H1 (cell line): ENCODE data around the gene MAPK14. TPM values are rescaled to one million over a fixed set of nuclear protein-coding genes. Genes with fewer than 3 reads are reported as not detected.

Experiments
- CTCF ChIA-PET: fragments of 300-600 bp; sonication (Branson Sonifier 250); formaldehyde crosslinking; loops from one replicate; lab custom pipeline; 2021; ENCODE audit not compliant: partially characterized antibody; lab: Charles Lee
- POLR2A ChIA-PET: fragments of 300-600 bp; sonication (Branson Sonifier 250); formaldehyde crosslinking; loops from one replicate; lab custom pipeline; 2021; ENCODE audit warnings: inconsistent platforms; ENCODE audit not compliant: partially characterized antibody; lab: Charles Lee
- DNase-seq, 2 experiments: peaks; one replicate each; pipeline versions ENCODE4 v3.0.0 to v3.0.0-alpha.2; 2010 to 2022; ENCODE audit warnings: low spot score in 2 of 2, low read depth in 1 of 2, mixed read lengths in 1 of 2
- FAIRE-seq: peaks from 2 replicates; lab custom pipeline; 2011; peaks lifted over from hg19 to GRCh38; lab: Jason Lieb, UNC
- H2AFZ ChIP-seq: 2 replicates; pipeline ENCODE4 v1.8.1; 2012; ENCODE audit warnings: low read length, inconsistent platforms
- H2AK5ac ChIP-seq: 2 replicates; pipeline ENCODE4 v1.6.1; 2013; ENCODE audit warnings: low read depth, low read length
- H2BK120ac ChIP-seq: replicated peaks from 2 replicates; pipeline ENCODE3; 2013; ENCODE audit warnings: low read depth, low read length, inconsistent platforms
- H2BK12ac ChIP-seq: 2 replicates; pipeline ENCODE4 v1.6.1; 2013; ENCODE audit warnings: low read depth, low read length
- H2BK15ac ChIP-seq: 2 replicates; pipeline ENCODE4 v1.6.1; 2013; ENCODE audit warnings: low read length
- H2BK20ac ChIP-seq: 2 replicates; pipeline ENCODE4 v1.6.1; 2013; ENCODE audit warnings: low read length
- H2BK5ac ChIP-seq: 2 replicates; pipeline ENCODE4 v1.6.1; 2013; ENCODE audit warnings: low read depth, low read length
- H3K14ac ChIP-seq: 2 replicates; pipeline ENCODE4 v1.6.1; 2013; ENCODE audit warnings: inconsistent platforms; ENCODE audit not compliant: insufficient read length
- H3K18ac ChIP-seq: 2 replicates; pipeline ENCODE4 v1.6.1; 2013; ENCODE audit warnings: low read length; ENCODE audit errors: extremely low read depth
- H3K23ac ChIP-seq: 2 replicates; pipeline ENCODE4 v1.6.1; 2013; ENCODE audit warnings: inconsistent platforms; ENCODE audit not compliant: insufficient read length
- H3K23me2 ChIP-seq: 2 replicates; pipeline ENCODE4 v1.6.1; 2013; ENCODE audit warnings: low read depth, low read length
- H3K27ac ChIP-seq: 2 replicates; pipeline ENCODE4 v1.6.1; 2011; ENCODE audit warnings: low read depth, low read length, inconsistent platforms
- H3K27me3 ChIP-seq, 4 experiments: replicated peaks in 1 of 4; 1 replicate in 1 of 4; 2 replicates in 3 of 4; pipeline versions ENCODE4 v1.6.1 to v1.8.1; 2011 to 2013; ENCODE audit warnings: low read length in 3 of 4, mild to moderate bottlenecking in 3 of 4, inconsistent platforms in 2 of 4, mixed read lengths in 2 of 4, moderate library complexity in 1 of 4; ENCODE audit not compliant: control insufficient read depth in 3 of 4, insufficient read depth in 3 of 4; ENCODE audit errors: extremely low read depth in 1 of 4
- H3K36me3 ChIP-seq, 4 experiments: 2 replicates each; pipeline versions ENCODE4 v1.6.1 to v1.8.1; 2011 to 2013; ENCODE audit warnings: mild to moderate bottlenecking in 4 of 4, low read length in 3 of 4, moderate library complexity in 2 of 4, control low read depth in 1 of 4, inconsistent platforms in 1 of 4; ENCODE audit not compliant: insufficient read depth in 4 of 4, control insufficient read depth in 2 of 4
- H3K4ac ChIP-seq: replicated peaks from 2 replicates; pipeline ENCODE3; 2013; ENCODE audit warnings: low read length, low read depth, mixed read lengths, inconsistent platforms; ENCODE audit not compliant: insufficient read length
- H3K4me1 ChIP-seq, 4 experiments: replicated peaks in 1 of 4; 1 replicate in 1 of 4; 2 replicates in 3 of 4; pipeline versions ENCODE4 v1.6.1 to v1.8.1; 2011 to 2013; ENCODE audit warnings: low read length in 3 of 4, inconsistent platforms in 2 of 4, mixed read lengths in 1 of 4; ENCODE audit not compliant: insufficient read depth in 4 of 4, control insufficient read depth in 3 of 4
- H3K4me2 ChIP-seq, 2 experiments: 2 replicates each; pipeline versions ENCODE4 v1.6.1 to v1.8.1; 2011 to 2013; ENCODE audit warnings: low read depth in 2 of 2, low read length in 2 of 2, control low read depth in 1 of 2, inconsistent platforms in 1 of 2, mild to moderate bottlenecking in 1 of 2; ENCODE audit not compliant: insufficient read depth in 1 of 2
- H3K4me3 ChIP-seq, 4 experiments: fragments of 200-600, 300-600 bp in 1 of 4; sonication (generic), shearing (Covaris generic), sonication (Bioruptor Twin) in 1 of 4; 2 replicates each; pipeline versions ENCODE4 v1.5.1 to v1.8.1; 2011 to 2016; ENCODE audit warnings: low read length in 4 of 4, low read depth in 3 of 4, control low read depth in 2 of 4, inconsistent platforms in 2 of 4, mild to moderate bottlenecking in 2 of 4, mixed read lengths in 1 of 4, moderate library complexity in 1 of 4; ENCODE audit not compliant: insufficient read depth in 2 of 4; ENCODE audit errors: extremely low read depth in 1 of 4
- H3K56ac ChIP-seq: replicated peaks from 2 replicates; pipeline ENCODE3; 2013; ENCODE audit warnings: low read depth, mild to moderate bottlenecking, mixed read lengths, low read length, inconsistent platforms; ENCODE audit not compliant: insufficient read length
- H3K79me1 ChIP-seq: 2 replicates; pipeline ENCODE4 v1.6.1; 2013; ENCODE audit warnings: low read depth, low read length, control low read depth
- H3K79me2 ChIP-seq, 2 experiments: 2 replicates each; pipeline versions ENCODE4 v1.6.1 to v1.8.1; 2012 to 2013; ENCODE audit warnings: low read length in 2 of 2, mild to moderate bottlenecking in 2 of 2, inconsistent platforms in 1 of 2; ENCODE audit not compliant: insufficient read depth in 2 of 2, control insufficient read depth in 1 of 2
- H3K9ac ChIP-seq, 4 experiments: replicated peaks in 1 of 4; 1 replicate in 1 of 4; 2 replicates in 3 of 4; pipeline versions ENCODE4 v1.6.1 to v1.8.1; 2011 to 2013; ENCODE audit warnings: low read depth in 3 of 4, low read length in 3 of 4, control low read depth in 2 of 4, mild to moderate bottlenecking in 2 of 4, moderate library complexity in 2 of 4, inconsistent platforms in 1 of 4; ENCODE audit errors: extremely low read depth in 1 of 4
- H3K9me3 ChIP-seq, 2 experiments: 2 replicates each; pipeline versions ENCODE4 v1.6.1 to v1.8.1; 2012 to 2013; ENCODE audit warnings: mild to moderate bottlenecking in 2 of 2, moderate library complexity in 2 of 2, control low read depth in 1 of 2, inconsistent platforms in 1 of 2, low read depth in 1 of 2, low read length in 1 of 2, mixed read lengths in 1 of 2; ENCODE audit not compliant: insufficient read depth in 2 of 2
- H4K20me1 ChIP-seq, 2 experiments: replicated peaks in 1 of 2; 2 replicates each; pipeline versions ENCODE3 to v1.8.1; 2011 to 2013; ENCODE audit warnings: inconsistent platforms in 2 of 2, low read length in 2 of 2, mild to moderate bottlenecking in 1 of 2; ENCODE audit not compliant: insufficient read depth in 2 of 2, control insufficient read depth in 1 of 2
- H4K5ac ChIP-seq: 2 replicates; pipeline ENCODE4 v1.6.1; 2013; ENCODE audit warnings: low read length, low read depth, mixed read lengths, inconsistent platforms; ENCODE audit not compliant: insufficient read length
- H4K8ac ChIP-seq: 2 replicates; pipeline ENCODE4 v1.8.0; 2013; ENCODE audit warnings: mild to moderate bottlenecking, moderate library complexity, low read length, inconsistent platforms; ENCODE audit not compliant: insufficient read depth; ENCODE audit errors: extremely low read depth
- H4K91ac ChIP-seq: replicated peaks from 2 replicates; pipeline ENCODE3; 2013; ENCODE audit warnings: low read length, mixed read lengths, inconsistent platforms; ENCODE audit not compliant: insufficient read length
- ATF3 ChIP-seq: IDR thresholded peaks from 2 replicates; pipeline ENCODE4 v1.6.1; 2011; ENCODE audit warnings: low read depth, mild to moderate bottlenecking, low read length; ENCODE audit not compliant: insufficient read depth
- BACH1 ChIP-seq: IDR thresholded peaks from 2 replicates; pipeline ENCODE4 v1.6.1; 2012; ENCODE audit warnings: low read length, improper control_type of control experiment
- CHD2 ChIP-seq: IDR thresholded peaks from 2 replicates; pipeline ENCODE4 v1.6.1; 2012; ENCODE audit warnings: low read length, improper control_type of control experiment
- CREB1 ChIP-seq: IDR thresholded peaks from 2 replicates; pipeline ENCODE4 v1.6.1; 2012; ENCODE audit warnings: inconsistent platforms
- CTBP2 ChIP-seq: IDR thresholded peaks from 2 replicates; pipeline ENCODE4 v1.7.0; 2011; ENCODE audit warnings: borderline replicate concordance, mild to moderate bottlenecking, moderate library complexity, mixed read lengths, low read length; ENCODE audit not compliant: insufficient read depth, insufficient read length
- EZH2 ChIP-seq: fragments of 200-600 bp; sonication (generic); IDR thresholded peaks from 2 replicates; pipeline ENCODE4 v1.7.1; 2012; ENCODE audit warnings: low read depth, mild to moderate bottlenecking, moderate library complexity, low read length, inconsistent platforms; ENCODE audit not compliant: severe bottlenecking
- FOSL1 ChIP-seq: IDR thresholded peaks from 2 replicates; pipeline ENCODE4 v1.6.1; 2011; ENCODE audit warnings: mild to moderate bottlenecking, low read depth, low read length, moderate library complexity; ENCODE audit not compliant: insufficient read depth
- RBBP5 ChIP-seq: IDR thresholded peaks from 2 replicates; pipeline ENCODE4 v1.7.1; 2012; ENCODE audit warnings: low read depth, mild to moderate bottlenecking, inconsistent platforms, low read length, moderate library complexity, borderline replicate concordance
- SP4 ChIP-seq: IDR thresholded peaks from 2 replicates; pipeline ENCODE4 v1.6.1; 2012; ENCODE audit warnings: low read length, inconsistent platforms
- SRF ChIP-seq: IDR thresholded peaks from 2 replicates; pipeline ENCODE4 v1.6.1; 2011; ENCODE audit warnings: mild to moderate bottlenecking, low read depth, low read length, moderate library complexity
- TAF7 ChIP-seq: optimal IDR thresholded peaks from 2 replicates; pipeline ENCODE3; 2011; ENCODE audit warnings: low read depth, mild to moderate bottlenecking, inconsistent platforms, low read length, moderate library complexity, borderline replicate concordance
- ZNF274 ChIP-seq: IDR thresholded peaks from 2 replicates; pipeline ENCODE4 v1.7.0; 2012; ENCODE audit warnings: low read length, borderline replicate concordance; ENCODE audit errors: extremely low read depth
- WGBS, 2 experiments: shearing (Covaris generic) in 1 of 2; methylation state at CpG; one replicate each; pipeline versions ENCODE4 v1.1.6 to v1.1.7; 2013 to 2015; ENCODE audit warnings: low lambda C conversion rate in 2 of 2, mixed read lengths in 2 of 2, inconsistent platforms in 1 of 2, low coverage in 1 of 2, missing lambda C conversion rate in 1 of 2; ENCODE audit not compliant: insufficient replicate concordance in 2 of 2, insufficient coverage in 1 of 2, insufficient read length in 1 of 2; ENCODE audit errors: extremely low coverage in 1 of 2, missing lambda C conversion rate in 1 of 2; 5-methylcytosine and 5-hydroxymethylcytosine counted together
- polyA plus RNA-seq, 7 experiments: library from polyadenylated mRNA; depleted of rRNA in 3 of 7; stranded (reverse) in 5 of 7; unstranded in 2 of 7; fragments of >200 nt in 5 of 7; fragments of 200-250 nt in 2 of 7; gene quantifications; 1 replicate in 5 of 7; 2 replicates in 1 of 7; 4 replicates in 1 of 7; pipeline versions ENCODE4 v1.2.1 to v1.2.3, GENCODE V29; 2011 to 2013; ENCODE audit warnings: missing spikeins in 2 of 7, mixed read lengths in 2 of 7
- total RNA-seq: library from RNA; stranded (reverse); fragmentation: NEBNext Ultra II Directional; extraction: Animal tissue kit (Norgen Biotek cat#: 25700); gene quantifications from 2 replicates; pipeline ENCODE4 v1.2.1, GENCODE V29; 2021

Gene MAPK14
- total and polyA plus RNA-seq, 2 of the 8 experiments (the other 6 are each of a cell fraction or from before 2014, with no cell fraction given): 18.1 to 39.3 TPM

- H3K14ac ChIP-seq: no peak overlapping the region
- FAIRE-seq (no peak), DNase-seq (no peak)
- no peak overlapping the region for H4K91ac ChIP-seq
- H3K79me2 ChIP-seq: no peaks in the 10 kb centered on the region
- ChIA-PET CTCF (interaction anchor here (0.6 to 2.7 kb wide), 11 partner anchors 9 to 218 kb away, joined by 3 to 19 read pairs (median 4); no protein-coding TSS in a partner anchor), POLR2A (interaction anchor here (0.6 to 1.5 kb wide), 5 partner anchors 11 to 210 kb away, joined by 3 to 6 read pairs (median 4); no protein-coding TSS in a partner anchor)
- WGBS, 2 experiments: 89% methylated on average over 11 of the region's 11 CpGs; no CpG with 5 or more reads in 1 of the 2 experiments
- no peaks in the 10 kb centered on the region for H3K36me3 ChIP-seq
- H2AFZ ChIP-seq: no peak overlapping the region
- no peak overlapping the region for H3K4me2 ChIP-seq
- H3K9me3 ChIP-seq: no peaks in the 10 kb centered on the region
- no peak overlapping the region for H3K4me3 ChIP-seq
- no peak overlapping the region for H2BK120ac ChIP-seq
- no peaks in the 10 kb centered on the region for H3K27me3 ChIP-seq
- no peak overlapping the region for H3K4ac ChIP-seq
- H4K5ac ChIP-seq: no peak overlapping the region
- H3K23ac ChIP-seq: no peak overlapping the region
- H3K56ac ChIP-seq: no peak overlapping the region
- no peaks in the 10 kb centered on the region for H3K79me1 ChIP-seq
- peaks cover 0 to 2% of the 10 kb centered on the region in 2 experiments for H4K20me1 ChIP-seq
- H3K18ac ChIP-seq: no peak overlapping the region
- peak overlapping the region; percentile 51; the same call in 1 of the 2 replicates for H2BK20ac ChIP-seq
- H2BK15ac ChIP-seq: no peak overlapping the region
- peaks cover 4 to 7% (median 6%) of the 10 kb centered on the region in 4 experiments; a peak in 6 of 7 replicates for H3K4me1 ChIP-seq
- H3K9ac ChIP-seq: no peak overlapping the region
- no peak overlapping the region for H3K27ac ChIP-seq
- peak overlapping the region; percentile 21; the same call in 1 of the 2 replicates for H2BK5ac ChIP-seq
- no peak overlapping the region for H2AK5ac ChIP-seq
- H3K23me2 ChIP-seq: no peaks in the 10 kb centered on the region; the same call in 1 of the 2 replicates
- H4K8ac ChIP-seq: no peak overlapping the region
- peak overlapping the region; percentile 69; the same call in 1 of the 2 replicates for H2BK12ac ChIP-seq
- no peak for TF ChIP-seq SRF
- TF ChIP-seq ATF3: no peak
- TF ChIP-seq ZNF274: no peak
- TF ChIP-seq CREB1: no peak
- TF ChIP-seq CTBP2: no peak
- TF ChIP-seq BACH1: no peak
- no peak for TF ChIP-seq TAF7
- TF ChIP-seq RBBP5: no peak
- TF ChIP-seq FOSL1: no peak
- TF ChIP-seq EZH2: no peak
- no peak for TF ChIP-seq SP4
- TF ChIP-seq CHD2: no peak
Measured at GRCh38 chr6:36122495-36123269, 95.1 kb downstream of the MAPK14 start.
